NCI-H1930 (cell line): ENCODE data around the gene PELI2.

ENCODE experiments used
- DNase-seq, 2 experiments: peaks; one replicate each; lab custom pipeline; 2025; lab: John Stamatoyannopoulos, UW

PELI2 gene

GRCh38 chr14:56349960-56350359 lies 231.7 kb downstream of the PELI2 start:
- no peak for DNase-seq
